Lower leg skin (tissue), 3 donors: ENCODE results near the gene HBEGF.

Source experiments
- POLR2A ChIP-seq, 2 donors: fragments of 450-650 bp; IDR thresholded peaks; one replicate each; pipeline ENCODE4 v1.6.1; 2016 to 2017; ENCODE audit warnings: antibody characterized with exemption in 2 of 2, mild to moderate bottlenecking in 1 of 2, moderate library complexity in 1 of 2
- TF ChIP-seq, protein P1 (sequence below), 3 donors: fragments of 450-650 bp; IDR thresholded peaks; one replicate each; pipeline ENCODE4 v1.5.1; 2016; ENCODE audit warnings: antibody characterized with exemption in 3 of 3, mild to moderate bottlenecking in 3 of 3, moderate library complexity in 2 of 3

DNA sequence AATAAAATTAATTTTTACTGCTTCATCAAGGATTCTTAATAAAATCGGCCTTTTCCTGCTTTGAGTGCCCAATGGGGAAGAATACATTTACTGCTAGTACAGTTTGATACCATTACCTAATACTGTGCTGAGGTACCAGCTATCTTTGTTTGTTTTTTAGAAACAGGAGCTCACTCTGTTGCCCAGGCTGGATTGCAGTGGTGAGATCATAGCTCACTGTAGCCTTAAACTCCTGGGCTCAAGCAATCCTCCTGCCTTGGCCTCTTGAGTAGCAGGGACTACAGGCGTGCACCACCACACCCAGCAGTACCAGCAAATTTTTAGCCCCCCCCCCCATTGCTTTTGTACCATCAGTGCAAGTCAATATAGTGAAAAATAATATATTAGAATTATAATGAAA lies 41.6 kb upstream of the HBEGF start:
- TF ChIP-seq POLR2A (IDR thresholded peaks at IDR 0.05) = no peak
- TF ChIP-seq, protein P1, sequence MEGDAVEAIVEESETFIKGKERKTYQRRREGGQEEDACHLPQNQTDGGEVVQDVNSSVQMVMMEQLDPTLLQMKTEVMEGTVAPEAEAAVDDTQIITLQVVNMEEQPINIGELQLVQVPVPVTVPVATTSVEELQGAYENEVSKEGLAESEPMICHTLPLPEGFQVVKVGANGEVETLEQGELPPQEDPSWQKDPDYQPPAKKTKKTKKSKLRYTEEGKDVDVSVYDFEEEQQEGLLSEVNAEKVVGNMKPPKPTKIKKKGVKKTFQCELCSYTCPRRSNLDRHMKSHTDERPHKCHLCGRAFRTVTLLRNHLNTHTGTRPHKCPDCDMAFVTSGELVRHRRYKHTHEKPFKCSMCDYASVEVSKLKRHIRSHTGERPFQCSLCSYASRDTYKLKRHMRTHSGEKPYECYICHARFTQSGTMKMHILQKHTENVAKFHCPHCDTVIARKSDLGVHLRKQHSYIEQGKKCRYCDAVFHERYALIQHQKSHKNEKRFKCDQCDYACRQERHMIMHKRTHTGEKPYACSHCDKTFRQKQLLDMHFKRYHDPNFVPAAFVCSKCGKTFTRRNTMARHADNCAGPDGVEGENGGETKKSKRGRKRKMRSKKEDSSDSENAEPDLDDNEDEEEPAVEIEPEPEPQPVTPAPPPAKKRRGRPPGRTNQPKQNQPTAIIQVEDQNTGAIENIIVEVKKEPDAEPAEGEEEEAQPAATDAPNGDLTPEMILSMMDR (IDR thresholded peaks at IDR 0.05) = no peak
